HPDE6-E6E7 (cell line): ENCODE measurements around the gene PAPPA.

Source experiments
- DNase-seq: peaks from one replicate; pipeline ENCODE4 v3.0.0; 2011; ENCODE audit warnings: missing footprints; ENCODE audit errors: extremely low spot score

Gene PAPPA

DNA sequence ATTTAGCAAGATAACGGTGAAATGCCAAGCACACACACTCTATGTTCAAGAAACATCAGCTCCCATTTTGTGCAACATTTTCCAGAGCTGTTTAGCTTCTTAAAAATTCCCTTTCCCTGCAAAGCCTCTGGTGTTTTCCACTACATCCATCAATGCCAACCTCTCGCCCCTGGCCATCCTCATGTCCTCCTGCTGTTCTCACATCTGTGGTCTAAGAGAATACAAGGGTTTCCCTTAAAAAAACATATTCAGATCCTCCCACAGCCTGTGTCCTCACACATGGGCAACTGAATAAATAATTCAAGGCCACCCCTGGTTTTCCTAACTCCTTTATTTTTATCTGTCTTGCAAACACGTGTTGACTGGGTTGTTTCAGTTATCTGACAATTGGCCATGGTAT is 70.3 kb downstream of the PAPPA start:
- no peak for DNase-seq

DNA sequence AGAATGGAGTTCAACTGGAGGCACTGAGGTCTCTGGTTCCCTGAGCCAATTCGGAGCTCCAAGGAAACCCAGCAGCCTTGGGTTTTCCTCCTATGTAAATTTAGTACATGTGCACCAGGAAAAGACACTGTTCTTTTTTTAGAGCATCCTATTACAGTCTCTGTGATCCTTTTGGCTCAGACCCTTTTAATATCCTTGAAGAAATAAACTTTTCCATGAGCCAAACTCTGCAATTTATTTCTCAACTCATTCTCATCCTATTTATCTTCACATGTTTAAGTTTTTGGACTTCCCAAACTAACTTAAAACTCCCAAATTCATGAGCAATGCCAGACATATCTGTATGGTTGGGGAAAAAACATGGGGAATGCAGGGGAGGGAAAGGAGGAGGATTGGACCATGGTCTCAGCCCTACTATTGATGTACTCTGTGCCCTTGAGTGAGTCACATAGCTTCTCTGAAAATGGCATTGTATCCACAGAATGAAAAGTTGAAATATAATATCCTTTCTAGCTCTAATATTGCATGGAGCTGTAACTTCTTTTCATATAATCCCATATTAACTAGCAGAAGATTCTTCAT is 76.6 kb downstream of the PAPPA start:
- DNase-seq = no peak

DNA sequence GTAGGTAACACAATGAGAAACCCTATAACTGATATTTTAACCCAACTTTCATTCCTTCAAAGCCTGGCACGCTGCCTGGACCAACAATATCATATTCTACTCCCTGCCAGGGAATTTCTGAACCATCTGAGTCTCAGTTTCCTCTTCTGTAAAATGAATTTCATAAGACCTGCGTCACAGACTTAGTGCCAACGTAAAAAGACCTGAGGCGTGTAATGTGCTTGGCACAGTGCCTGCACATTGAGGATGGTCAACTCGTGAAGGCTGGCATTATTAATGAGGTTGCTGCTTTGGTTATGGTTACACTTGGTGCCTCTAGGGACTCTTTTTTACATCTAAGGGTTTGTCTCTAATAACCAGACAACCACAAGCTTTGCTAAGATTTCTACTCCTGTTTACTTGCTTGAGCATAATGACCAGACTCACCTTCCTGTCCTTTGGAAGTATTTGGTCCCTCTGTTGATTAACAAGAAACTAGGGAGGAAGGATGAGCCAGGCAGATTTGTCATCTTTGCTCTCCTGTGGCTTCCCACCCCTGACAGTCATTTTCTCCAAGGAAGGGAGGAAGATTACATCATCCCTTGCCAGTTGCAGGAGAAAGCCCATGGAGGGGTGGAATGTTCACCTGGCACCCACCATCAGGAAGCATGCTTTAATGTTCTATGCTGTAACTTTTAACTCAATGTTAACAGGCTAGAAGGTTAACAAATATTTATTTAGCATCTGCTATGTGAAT is 79.0 kb downstream of the PAPPA start:
- no peak for DNase-seq

DNA sequence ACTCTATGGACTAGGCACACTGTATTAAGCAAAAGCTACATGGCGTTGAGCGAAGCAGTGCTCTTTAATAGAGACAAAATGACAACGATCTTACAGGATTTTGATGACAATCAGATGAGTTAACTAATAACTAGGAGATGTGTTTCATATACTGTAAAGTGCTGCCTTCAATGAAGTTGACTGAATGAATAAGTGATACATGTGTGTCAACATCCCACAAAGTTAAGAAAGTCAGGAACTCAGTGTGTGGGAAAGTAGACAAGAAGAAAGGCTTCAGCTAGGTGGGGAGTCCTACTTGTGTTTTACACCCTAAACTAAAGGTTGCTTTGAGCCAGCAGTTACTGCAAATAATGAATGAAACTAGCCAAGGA is 79.6 kb downstream of the PAPPA start:
- DNase-seq = no peak

DNA sequence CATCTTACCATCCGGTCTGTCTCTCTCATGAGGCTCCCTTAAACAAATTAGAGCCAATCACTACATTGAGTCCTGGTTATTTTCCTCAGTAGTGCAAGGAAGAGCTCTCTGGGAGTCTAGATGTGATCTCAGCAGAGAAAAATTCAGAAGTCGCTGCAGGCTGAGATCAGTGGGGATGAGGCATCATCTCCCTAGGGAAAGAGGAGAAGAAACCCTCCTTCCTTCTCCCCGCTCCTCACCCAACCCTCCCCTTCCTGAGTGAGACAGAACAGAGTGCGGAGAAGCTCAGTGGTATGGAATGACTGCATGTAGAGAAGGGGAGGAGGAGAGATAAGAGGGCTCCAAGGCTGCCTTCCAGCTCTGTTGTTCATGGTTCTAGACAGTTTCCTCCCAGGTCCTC is 80.5 kb downstream of the PAPPA start:
- no peak for DNase-seq

DNA sequence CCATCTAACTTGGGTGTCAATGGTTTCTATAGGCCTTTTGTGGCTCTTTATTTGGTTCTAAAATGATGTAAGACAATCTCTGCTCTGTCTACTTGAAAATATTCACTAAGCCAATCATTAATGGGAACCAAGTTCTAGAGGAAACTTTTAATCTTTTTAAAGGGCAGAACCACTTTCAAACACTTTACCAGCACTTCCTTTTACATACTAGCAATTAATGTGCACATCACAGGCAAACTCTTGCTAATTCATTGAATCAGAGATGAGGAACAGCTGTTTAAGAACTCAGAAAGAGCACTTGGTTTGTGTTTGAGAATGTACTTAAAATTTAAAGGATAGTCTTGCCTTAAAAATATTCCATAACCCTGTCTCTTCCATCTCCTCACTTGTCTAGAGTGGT is 83.4 kb downstream of the PAPPA start:
- DNase-seq = no peak

DNA sequence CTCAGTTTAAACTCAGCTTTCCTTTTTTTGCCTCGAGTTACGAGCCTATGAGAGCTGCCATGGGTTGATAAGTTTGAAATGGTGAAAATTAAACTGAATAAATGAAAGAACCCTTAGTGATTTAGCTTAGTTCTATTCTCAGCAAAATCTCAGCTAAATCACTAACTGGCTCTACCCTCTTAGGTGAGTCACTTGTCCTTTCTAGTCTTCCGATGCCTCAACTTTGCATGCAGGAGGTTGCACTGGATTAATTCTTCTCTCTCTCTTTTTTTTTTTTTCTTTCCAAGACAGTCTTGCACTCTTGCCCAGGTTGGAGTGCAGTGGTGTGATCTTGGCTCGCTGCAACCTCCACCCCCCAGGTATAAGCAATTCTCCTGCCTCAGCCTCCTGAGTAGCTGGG is 83.9 kb downstream of the PAPPA start:
- DNase-seq = no peak

DNA sequence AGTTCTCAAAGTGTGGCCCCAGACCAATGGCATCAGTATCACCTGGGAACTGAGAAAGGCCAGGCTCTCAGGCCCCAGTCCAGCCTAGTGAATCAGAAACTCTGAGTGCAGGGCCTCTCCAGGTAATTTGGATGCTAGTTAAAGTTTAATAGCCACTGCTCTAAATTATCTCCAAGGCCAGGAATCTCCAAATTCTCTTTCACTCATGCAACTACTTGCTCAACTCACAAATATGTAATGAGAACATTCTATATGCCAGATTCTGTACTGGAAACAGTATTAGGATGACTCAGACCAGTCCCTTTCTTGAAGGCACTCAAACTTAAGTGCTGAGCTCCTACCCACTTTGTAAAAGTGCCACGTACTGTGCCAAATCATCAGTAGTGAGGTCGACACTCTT is 84.6 kb downstream of the PAPPA start:
- no peak for DNase-seq

DNA sequence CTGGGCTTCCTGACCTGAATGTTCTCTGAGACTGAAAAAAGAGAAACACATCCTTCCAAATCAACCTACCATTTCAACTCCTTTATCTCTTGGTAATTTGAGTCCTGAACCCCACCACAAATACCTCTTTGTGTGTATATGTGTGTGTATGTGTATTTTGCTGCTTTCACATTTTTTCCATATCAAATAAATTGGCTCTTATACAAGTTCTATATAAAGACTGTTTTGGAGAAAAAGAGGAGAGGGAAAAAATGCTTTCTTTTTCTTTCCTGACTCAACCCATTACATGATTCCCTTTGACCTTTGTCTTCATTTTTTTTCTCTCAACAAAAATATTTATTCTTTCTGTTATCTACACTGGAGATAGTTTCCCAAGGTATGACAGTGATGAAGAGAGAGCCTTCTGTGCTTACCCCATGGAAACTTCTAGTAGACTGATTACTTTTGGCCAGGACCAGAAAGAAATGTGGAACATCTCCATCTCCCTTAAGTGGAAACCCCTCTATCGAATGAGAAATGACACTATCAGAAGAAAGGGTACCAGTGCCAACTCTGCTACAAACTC is 85.3 kb downstream of the PAPPA start:
- no peak for DNase-seq

DNA sequence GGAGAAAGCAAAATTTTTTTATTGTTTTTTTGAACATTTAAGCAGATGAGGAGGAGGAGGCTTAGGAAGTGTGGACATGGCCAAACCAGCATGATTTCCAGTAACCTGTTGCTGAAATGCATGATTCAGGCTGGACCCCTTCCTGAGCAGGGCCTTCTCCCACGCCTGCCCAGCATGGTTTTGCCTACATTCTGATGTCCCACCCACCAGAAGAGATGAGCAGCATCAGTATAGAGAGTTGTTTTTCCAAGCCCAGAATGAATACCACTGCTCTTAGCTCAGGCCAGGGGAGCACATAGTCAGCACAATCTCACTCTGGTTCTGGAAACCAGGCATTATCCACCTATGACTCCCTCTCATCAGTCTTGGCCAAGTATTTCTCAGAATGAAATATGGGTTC is 90.1 kb downstream of the PAPPA start:
- no peak for DNase-seq

DNA sequence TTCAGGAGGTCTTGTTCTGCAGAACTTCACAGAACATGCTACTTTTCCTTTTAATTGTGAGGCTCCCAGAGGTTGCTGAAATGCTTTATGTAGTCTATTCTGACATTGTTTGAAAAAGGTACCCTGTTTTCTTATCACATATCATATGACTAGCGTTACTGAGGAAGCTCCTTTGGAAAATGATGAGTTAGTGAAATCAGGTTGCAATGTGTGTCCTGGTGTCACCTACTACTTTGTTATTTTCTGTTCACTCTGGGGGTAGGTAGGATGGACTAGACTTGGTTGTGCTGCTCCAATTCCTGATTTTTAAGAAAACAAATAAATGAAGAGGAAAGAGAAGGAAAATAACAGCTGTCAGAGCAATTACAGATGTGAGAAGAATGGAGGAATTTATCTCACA is 93.7 kb downstream of the PAPPA start:
- DNase-seq = no peak

DNA sequence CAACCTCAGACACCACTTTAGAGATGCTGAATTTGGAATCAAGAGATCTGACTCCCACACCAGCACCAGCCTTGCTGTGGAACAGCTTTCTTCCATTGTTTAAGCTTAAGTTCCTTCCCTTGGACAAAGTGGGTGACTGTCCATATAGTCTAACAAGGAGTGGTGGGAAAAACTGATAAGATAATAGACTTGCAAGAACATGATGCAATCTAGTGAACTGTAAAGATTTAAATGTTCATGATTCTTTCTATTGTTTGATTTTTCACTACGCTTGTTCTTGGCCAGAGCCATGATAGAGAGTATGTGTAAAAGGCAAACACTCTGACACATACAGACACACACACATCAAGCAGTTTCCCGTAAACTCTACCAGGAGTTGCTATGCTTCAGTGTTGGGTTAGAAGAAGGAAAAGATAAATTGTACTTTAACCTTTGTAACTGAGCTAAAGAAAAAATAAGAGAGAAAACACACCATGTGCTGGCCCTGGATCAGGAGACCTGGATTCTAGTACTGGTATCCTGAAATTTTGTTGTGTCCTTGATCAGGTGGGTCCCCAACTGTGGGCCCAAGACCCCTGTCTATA is 94.3 kb downstream of the PAPPA start:
- no peak for DNase-seq

DNA sequence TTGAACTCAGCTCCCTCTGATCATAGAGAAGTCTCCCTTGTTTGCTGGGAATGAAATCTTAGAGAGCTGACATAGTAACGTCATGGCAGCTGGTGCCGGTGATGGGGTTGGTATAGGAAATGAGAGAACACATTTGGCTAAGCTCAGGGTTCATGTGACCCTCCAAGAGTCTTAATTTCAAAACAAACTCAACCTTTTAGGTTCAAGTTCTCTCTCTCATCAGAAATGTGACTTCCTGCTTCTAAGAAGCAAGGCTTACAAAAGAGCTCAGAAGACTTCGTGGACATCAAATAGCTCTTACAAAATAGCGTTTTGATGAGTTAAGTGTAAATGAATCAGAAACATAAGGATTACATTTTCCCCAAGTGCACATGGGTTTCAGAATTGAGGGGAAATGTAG is 97.3 kb downstream of the PAPPA start:
- no peak for DNase-seq

DNA sequence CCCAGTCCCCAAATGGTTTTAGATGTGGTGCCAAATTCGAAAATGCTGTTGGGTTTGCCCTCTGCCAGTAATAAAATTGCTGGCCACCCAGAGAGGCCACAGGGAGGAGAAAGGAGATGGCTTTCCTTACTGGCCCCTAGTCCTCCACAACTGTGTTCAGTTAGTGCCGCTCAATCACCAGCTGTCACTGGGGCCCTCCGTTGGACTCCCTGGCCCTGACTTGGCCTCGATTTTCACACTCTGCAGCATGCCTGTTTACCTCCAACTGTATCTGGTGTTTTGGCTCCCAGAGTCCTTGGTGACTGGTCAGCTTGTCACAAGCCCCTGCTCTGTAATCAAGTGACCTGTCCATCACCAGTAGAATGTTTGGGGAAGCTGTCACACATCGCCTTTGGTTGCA is 97.8 kb downstream of the PAPPA start:
- no peak for DNase-seq

DNA sequence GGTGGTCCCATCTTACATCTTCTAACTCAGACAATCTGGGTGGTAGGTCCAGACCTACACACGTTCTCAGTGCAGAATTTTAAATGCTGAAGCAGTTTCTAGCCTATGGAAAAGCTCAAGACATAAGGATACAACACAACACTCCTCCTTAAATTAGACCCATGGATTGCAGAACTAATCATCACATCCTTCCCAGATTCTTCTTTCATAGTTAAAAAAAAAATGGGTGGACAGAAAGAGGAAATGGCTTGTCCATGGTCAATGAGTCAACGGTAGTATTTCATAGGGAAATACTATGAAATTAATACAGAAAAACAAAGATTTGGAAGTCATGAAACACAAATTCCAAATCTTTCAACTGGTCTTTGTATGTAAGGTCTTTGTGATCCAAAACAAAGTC is 106.9 kb downstream of the PAPPA start:
- DNase-seq = no peak

DNA sequence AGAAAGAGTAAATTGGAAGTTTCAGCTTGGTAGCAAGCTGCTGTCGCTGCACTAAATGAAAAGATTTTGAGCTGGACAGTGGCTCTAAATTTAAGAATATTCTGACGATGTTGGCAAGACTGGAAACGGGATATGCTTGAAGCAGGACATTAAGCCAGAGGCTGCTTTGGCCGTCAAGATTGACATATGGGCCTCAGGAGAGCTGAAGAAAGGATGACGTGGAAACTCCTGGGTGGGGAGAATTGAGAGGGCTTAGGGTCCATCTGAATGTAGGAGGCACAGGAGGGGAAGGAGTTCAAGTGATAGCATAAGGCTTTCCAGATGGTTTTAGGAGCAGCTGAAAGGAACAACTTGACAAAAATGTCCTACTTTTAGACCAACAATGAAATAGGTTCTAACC is 108.9 kb downstream of the PAPPA start:
- no peak for DNase-seq

DNA sequence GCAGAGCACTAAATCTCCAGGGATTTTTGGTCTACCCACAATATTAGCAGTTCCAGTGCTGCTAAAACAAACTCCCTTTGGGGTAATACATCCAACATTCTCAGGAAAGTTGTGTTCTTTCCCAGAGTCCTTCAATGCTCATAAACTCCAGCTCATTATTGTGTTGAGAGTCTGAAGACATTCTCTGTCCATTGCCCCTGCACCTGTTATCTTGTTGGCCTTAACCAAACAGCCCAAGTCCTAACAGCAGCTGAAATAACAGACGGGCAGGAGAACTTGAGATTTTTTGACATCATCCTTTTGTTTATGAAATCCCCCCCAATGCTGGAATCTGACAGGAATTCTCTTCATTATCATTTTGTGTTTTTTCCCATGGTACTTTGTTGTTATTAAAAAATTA is 110.8 kb downstream of the PAPPA start:
- no peak for DNase-seq

DNA sequence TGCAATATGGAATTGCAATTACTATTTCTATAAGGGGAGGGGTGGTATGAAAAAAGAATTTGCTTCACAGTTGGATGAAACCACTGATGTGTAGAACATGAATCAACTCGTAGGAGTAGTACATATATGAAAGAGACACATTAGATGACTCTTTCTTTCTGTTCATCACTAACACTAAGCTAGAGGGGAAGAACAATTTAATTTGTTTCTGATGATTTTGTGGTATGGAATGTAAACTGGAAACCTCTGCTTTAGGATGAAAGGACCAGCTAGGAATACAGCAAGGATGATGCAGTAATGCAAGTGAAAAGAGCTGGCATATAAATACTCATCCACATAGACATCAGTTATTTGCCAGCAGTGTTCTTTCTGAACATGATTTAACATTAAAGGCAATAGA is 113.4 kb downstream of the PAPPA start:
- DNase-seq = no peak

DNA sequence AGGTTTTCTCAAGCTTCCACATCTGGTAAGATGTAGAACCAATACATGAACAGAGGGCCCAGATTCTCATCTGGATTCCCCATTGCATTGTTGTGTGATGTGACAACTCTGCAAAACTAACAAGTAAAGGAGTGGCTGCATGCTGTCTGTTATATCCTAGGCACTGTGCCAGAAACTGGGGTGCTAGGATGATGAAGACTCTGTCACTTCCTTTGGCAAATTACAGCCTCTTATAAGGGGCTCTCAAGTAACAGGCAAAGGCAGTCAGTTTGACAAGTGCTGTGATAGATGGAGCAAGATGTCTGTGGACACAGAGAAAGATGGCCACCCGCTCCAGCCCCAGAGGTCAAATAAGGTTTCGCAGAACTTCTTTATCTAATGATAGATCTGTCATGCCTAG is 115.7 kb downstream of the PAPPA start:
- no peak for DNase-seq

DNA sequence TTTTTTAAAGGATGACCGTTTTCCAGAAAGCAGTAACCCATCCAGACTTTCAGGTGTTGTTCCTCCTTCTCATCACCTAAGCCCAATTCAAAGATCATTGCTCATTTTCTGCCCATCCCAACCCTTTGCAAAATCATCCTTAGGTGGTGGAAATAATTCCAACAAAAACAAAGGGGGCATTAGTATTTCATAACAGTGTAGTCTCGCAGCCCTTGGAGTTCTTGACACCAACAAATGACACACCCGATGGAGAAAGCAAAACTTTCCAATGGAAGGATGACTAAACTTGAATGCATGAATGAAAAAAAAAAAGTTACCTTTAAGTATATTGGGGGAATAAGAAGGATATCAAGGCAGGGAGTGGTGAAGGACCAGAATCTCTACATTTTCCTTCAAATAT is 117.0 kb downstream of the PAPPA start:
- no peak for DNase-seq

DNA sequence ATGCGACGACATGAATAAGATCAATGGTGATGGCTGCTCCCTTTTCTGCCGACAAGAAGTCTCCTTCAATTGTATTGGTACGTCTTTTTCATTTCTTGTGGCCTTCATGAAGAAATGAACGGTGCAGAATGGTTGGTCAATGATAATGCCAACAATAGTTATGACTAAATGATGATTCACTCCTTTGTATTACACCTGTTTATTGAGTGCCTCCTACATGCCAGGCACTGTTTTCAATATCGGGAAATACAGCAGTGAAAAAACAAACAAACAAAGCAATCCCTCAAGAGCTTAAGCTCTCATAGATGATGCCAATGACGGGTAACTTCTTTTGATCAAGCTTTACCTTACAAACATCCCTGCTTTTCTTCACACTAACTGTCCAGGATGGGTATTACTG is 117.7 kb downstream of the PAPPA start:
- no peak for DNase-seq

DNA sequence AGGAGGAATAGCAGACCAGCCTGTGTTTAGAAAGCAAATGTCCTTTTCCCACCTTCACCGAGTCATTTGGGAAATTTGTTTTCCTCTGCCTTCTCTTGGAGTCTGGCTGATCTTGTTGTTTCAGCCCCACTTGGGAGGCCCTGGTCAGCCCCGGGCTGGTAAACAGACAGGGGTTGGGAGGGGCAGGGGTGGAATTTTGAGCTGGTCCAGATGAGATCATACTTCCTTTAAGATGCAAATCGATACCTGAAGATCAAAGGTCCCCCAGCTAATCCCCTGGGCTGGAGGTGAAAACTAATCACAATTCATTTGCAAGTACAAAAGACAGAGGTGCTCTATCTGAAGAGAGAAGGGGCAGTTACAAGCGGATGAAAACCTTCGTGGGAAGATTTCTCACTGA is 118.4 kb downstream of the PAPPA start:
- DNase-seq = no peak

DNA sequence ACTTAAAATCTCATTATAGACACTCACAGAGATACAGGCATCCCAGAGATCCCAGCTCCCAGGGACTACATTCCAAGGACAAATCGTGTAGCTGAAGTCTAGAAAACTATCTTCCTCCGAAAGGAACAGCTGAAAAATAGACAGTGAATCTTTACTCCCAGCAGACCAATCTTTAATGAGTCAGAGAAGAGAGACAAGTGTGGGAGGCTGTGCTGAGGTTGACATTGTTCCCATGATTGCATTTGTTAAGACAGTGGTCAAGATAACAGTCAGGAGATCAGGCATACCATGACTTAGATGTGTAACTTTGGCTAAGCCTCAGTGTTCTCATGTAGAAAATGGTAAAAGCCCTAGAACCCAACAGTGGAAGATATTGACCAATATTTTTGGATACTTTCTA is 120.7 kb downstream of the PAPPA start:
- no peak for DNase-seq
